ENCODE results near the gene ZDHHC20. TPM values are rescaled to one million over a fixed set of nuclear protein-coding genes. Genes with fewer than 3 reads are reported as not detected.

Gene ZDHHC20
- total RNA-seq, 4 donors from 2014 or later: 20.7 to 161 (median 61.9) TPM

DNA sequence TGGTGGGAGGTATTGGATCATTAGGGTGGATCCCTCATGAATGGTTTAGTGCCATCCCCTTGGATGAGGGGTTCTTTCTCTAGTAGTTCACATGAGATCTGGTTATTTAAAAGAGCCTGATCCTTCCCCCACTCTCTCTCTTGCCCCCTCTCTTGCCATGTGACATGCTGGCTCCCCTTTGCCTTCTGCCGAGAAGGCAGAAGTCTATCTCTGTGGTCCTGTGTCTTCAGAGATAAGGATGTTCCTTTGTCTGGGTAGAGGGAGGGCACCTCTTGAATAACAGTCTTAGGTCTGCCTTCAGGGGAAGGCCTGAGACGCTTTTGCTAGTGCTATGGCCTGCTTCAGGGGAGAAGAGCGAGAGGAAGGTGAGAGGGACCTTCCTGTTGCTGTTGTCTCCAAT, 2.0 kb upstream of the ZDHHC20 start:
- Histone ChIP-seq H3K36me3 (no peaks in the 10 kb centered on the region), H3K9me3 (no peaks in the 10 kb centered on the region)

DNA sequence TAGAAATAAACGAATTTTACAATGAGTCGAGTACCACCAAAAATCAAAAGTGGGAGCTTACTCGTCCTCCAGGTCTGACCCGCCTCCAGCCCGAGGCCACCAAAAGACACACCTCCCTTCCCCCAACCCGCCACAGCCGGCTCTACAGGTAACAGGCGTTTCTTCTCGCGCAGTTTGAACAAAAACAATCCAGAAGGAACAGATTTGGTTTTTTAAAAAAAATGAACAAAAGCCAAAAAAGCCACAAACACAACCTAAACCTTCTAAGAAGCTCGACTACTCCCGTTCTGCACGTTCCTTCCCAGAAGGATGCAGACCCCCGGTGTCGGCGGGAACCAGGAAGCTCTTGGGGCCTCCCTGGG, 671 bp downstream of the ZDHHC20 start:
- peak; percentile 23 to 28 for DNase-seq
- Histone ChIP-seq H3K36me3 (no peaks in the 10 kb centered on the region), H3K4me3 (peak overlapping the region; percentile 88 to 92), H3K27me3 (no peaks in the 10 kb centered on the region), H3K9me3 (no peaks in the 10 kb centered on the region), H3K4me1 (no peaks in the 10 kb centered on the region), H3K27ac (peak overlapping the region; percentile 94 to 95)
- intact Hi-C loops (cut with DNase I; ENCODE audit: low total_unique reads): no loop called here
- no peak for TF ChIP-seq POLR2A (IDR thresholded peaks at IDR 0.05)
- TF ChIP-seq, protein P1, sequence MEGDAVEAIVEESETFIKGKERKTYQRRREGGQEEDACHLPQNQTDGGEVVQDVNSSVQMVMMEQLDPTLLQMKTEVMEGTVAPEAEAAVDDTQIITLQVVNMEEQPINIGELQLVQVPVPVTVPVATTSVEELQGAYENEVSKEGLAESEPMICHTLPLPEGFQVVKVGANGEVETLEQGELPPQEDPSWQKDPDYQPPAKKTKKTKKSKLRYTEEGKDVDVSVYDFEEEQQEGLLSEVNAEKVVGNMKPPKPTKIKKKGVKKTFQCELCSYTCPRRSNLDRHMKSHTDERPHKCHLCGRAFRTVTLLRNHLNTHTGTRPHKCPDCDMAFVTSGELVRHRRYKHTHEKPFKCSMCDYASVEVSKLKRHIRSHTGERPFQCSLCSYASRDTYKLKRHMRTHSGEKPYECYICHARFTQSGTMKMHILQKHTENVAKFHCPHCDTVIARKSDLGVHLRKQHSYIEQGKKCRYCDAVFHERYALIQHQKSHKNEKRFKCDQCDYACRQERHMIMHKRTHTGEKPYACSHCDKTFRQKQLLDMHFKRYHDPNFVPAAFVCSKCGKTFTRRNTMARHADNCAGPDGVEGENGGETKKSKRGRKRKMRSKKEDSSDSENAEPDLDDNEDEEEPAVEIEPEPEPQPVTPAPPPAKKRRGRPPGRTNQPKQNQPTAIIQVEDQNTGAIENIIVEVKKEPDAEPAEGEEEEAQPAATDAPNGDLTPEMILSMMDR (IDR thresholded peaks at IDR 0.05): no peak

More for the DNA sequence above, 2.0 kb upstream of the ZDHHC20 start:
- Histone ChIP-seq H3K4me1 (no peaks in the 10 kb centered on the region), H3K27me3 (no peaks in the 10 kb centered on the region), H3K4me3 (no peak overlapping the region), H3K27ac (no peak overlapping the region)
- DNase-seq: no peak
- TF ChIP-seq POLR2A (IDR thresholded peaks at IDR 0.05): no peak
- TF ChIP-seq, protein P1 (IDR thresholded peaks at IDR 0.05): no peak
- intact Hi-C loops (cut with DNase I; ENCODE audit: low total_unique reads): no loop called here

DNA sequence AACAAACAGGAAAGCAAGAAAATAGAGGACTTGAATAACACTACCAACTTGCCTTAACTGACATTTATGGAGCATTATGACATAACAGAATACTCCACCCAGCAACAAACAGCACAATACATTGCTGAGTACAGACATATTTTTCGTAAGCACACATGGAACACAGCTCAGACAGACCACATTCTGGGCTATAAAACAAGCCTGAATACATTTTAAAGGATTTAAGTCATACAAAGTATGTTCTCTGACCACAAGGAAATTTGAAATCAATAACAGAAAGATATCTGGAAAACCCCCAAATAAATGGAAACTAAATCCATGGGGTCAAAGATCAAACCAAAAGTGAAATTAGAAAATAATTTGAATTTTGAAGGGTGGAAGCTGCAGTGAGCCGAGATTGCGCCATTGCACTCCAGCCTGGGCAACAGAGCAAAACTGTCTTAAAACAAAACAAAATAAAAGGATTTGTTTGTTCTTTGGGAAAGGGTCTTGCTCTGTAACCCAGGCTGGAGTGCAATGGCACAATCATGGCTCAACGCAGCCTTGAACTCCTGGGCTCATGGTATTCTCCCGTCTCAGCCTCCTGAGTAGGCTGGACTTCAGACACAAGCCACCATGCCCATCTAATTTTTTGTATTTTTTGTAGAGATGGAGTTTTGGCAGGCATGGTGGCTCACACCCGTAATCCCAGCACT, 5.6 kb downstream of the ZDHHC20 start:
- Histone ChIP-seq H3K4me3 (no peak overlapping the region), H3K27ac (no peak overlapping the region), H3K27me3 (no peaks in the 10 kb centered on the region), H3K9me3 (no peaks in the 10 kb centered on the region), H3K36me3 (no peaks in the 10 kb centered on the region), H3K4me1 (no peaks in the 10 kb centered on the region)
- intact Hi-C loops (cut with DNase I; ENCODE audit: low total_unique reads): no loop called here
- no peak for TF ChIP-seq POLR2A (IDR thresholded peaks at IDR 0.05)
- TF ChIP-seq, protein P1 (IDR thresholded peaks at IDR 0.05): no peak
- no peak for DNase-seq

DNA sequence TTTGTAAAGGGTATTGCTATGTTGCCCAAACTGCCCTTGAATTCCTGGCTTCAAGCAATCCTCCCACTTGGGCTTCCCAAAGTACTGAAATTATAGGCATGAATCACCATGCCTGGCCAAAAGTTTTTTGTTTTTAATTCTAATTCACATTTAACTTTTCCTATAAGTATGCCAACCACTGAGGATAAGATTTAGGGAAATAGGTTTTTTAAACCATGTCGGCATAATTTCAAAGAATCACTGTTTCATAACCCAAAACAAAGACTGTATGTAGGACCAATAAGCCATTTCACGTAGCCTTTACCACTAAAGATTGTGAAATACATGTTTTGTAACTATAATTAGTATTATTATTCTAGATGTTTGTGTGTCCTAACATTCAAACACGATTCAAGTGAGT, 8.2 kb downstream of the ZDHHC20 start:
- intact Hi-C loops (cut with DNase I; ENCODE audit: low total_unique reads): no loop called here
- H3K36me3 ChIP-seq: no peaks in the 10 kb centered on the region
- H3K9me3 ChIP-seq: no peaks in the 10 kb centered on the region
- DNase-seq: no peak
- no peak for TF ChIP-seq POLR2A (IDR thresholded peaks at IDR 0.05)
- TF ChIP-seq, protein P1 (IDR thresholded peaks at IDR 0.05): no peak
- no peak overlapping the region for H3K4me3 ChIP-seq
- no peaks in the 10 kb centered on the region for H3K27me3 ChIP-seq
- no peak overlapping the region for H3K27ac ChIP-seq
- no peaks in the 10 kb centered on the region for H3K4me1 ChIP-seq

DNA sequence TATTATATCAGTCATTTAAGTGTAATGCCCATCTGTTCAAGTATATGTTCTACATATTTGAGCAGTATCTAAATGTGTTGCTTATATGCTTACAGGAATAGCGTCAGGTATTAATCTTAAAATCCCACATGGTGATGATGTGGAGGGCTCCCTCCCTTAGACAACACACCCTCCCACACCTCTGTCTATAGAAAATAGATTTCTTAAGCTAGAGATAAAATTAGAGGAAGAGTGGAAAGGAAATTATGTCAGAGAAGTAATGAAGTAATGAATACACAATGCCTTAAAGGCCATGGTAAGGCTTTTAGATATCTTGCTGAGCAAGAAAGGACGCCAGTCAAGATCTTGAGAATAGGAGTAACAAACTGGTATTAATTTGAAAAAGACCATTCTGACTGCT, 12.4 kb downstream of the ZDHHC20 start:
- H3K4me3 ChIP-seq: no peak overlapping the region
- no peaks in the 10 kb centered on the region for H3K9me3 ChIP-seq
- no peak for TF ChIP-seq POLR2A (IDR thresholded peaks at IDR 0.05)
- TF ChIP-seq, protein P1 (IDR thresholded peaks at IDR 0.05): no peak
- no peaks in the 10 kb centered on the region for H3K36me3 ChIP-seq
- no peaks in the 10 kb centered on the region for H3K27me3 ChIP-seq
- H3K4me1 ChIP-seq: no peaks in the 10 kb centered on the region
- H3K27ac ChIP-seq: no peak overlapping the region
- intact Hi-C loops (cut with DNase I; ENCODE audit: low total_unique reads): no loop called here
- DNase-seq: no peak

Data from uterus (tissue), 4 donors.